Measurements from ENCODE around the gene CDH16. TPM values are rescaled to one million over a fixed set of nuclear protein-coding genes. Genes with fewer than 3 reads are reported as not detected.

CDH16 gene
- polyA plus RNA-seq, 6 donors from 2014 or later, result not detected

DNA sequence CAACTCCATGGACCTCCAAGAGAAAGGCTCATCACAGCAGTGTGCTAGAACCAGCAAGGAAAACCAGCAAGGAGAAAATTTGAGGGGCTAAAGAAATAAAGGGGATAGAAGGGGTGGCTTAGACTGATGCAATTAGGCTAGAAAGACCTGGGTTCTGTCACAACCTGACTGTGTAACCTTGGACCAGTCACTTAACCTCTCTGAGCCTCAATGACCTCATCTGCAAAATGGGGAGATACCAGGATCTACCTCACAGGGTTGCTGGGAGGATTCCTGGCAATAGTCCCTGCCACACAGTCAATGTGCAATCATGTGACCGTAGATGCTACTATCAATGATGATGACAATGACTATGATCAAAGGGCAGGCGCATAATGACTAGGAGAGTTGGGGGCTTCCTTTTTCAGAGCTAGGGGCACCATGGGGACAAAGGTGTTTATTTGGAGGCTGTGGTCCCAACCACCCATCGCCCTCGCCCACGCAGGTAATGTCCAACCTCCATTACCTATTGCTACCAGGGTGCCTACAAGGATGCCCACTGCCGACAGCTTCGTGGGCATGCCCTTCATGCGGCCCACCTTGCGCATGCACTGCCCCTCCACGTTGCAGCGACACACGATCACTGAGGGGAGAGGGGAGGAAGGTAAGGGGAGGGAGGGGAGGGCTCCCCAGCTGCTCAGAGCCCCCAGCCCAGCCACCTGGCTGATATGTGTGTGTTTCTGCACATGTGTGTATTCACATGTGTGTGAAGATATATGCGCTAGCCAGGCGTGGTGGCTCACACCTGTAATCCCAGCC lies 9.7 kb downstream of the CDH16 start:
- ATAC-seq (ENCODE audit: low read depth in 2 of 2), result no peak
- Mint-ChIP-seq H3K36me3 (no peaks in the 10 kb centered on the region), H3K27ac (peak overlapping the region in 2 of 6 donors; percentile 29 to 33), H3K4me3 (no peak overlapping the region), H3K27me3 (peaks cover 0 to 25% (median 15%) of the 10 kb centered on the region in 3 donors), H3K4me1 (peaks cover 0 to 6% (median 0%) of the 10 kb centered on the region in 3 donors), H3K9me3 (peaks cover 0 to 1% (median 0%) of the 10 kb centered on the region in 7 donors)
- no peak for DNase-seq

DNA sequence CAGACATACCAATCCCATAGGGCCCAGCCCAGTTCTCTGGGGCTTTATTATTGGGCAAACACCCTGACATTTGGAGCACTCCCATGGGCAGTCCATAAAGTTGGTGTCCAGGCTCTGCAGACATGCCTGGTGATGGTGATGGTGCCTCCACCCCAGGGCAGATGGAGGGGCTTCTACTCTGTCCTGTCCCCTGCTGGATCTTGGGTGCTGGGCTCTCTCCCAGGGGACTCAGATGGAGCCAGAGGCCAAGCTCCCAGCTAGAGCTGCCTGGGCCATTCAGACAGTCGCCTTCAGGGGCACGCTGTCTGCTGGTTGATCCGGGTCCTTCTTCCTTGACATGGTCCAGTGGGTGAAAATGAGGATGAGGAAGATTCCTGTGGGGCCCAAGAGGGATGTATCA lies 10.6 kb downstream of the CDH16 start:
- H3K36me3 Mint-ChIP-seq, result no peaks in the 10 kb centered on the region
- H3K27ac Mint-ChIP-seq, result no peak overlapping the region
- H3K4me3 Mint-ChIP-seq, result no peak overlapping the region
- H3K4me1 Mint-ChIP-seq, result peaks cover 0 to 6% (median 0%) of the 10 kb centered on the region in 3 donors
- DNase-seq (no peak), ATAC-seq (ENCODE audit: low read depth in 2 of 2) (no peak)
- peaks cover 0 to 17% (median 10%) of the 10 kb centered on the region in 3 donors for H3K27me3 Mint-ChIP-seq
- H3K9me3 Mint-ChIP-seq, result peaks cover 0 to 1% (median 0%) of the 10 kb centered on the region in 7 donors

DNA sequence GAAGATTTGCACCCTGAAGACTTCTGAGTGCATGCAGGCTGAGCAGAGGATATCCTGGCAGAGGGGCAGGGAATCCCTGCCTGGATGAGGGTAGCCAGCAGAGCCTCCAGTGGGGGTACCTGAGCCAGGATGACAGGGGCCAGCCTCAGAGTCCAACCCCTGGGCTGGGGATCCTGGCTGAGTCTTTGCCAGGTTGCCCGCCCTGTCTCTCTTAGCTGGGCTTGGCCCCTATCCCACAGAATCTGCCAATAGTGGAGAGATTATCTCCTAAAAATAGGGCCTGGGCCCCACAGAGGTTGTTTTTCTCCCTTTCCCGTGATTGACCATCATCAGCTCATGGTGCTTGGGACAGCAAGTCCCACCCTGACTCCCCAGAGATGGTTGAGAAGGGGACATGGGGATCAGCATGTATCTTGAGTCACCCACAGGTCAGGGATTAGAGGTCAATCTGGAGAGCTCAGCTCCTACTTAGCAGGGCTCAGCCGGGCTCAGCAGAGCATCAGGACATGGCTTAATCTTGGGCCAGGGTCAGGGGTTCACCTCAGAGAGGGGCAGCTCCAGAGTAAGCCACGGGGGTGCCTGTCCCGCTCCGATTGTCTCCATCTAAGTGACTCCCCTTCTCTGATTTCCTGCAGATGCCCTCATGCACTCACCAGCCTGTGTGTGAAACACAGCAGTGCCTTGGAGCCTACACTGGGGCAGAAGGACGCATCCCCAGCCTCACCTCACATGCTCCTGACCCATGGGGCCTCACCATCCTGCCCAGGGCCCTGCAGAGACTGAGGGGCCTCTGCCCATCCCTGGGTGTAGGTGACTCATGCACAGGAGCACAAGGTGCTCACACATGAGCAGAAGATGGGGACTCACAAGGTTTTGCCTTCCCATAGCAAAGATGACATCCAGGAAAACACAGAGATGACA lies 11.5 kb downstream of the CDH16 start:
- H3K9me3 Mint-ChIP-seq, result peaks cover 0 to 1% (median 0%) of the 10 kb centered on the region in 7 donors
- DNase-seq, result no peak
- H3K27ac Mint-ChIP-seq, result no peak overlapping the region
- peaks cover 0 to 6% (median 0%) of the 10 kb centered on the region in 3 donors for H3K4me1 Mint-ChIP-seq
- H3K36me3 Mint-ChIP-seq, result no peaks in the 10 kb centered on the region
- no peak overlapping the region for H3K4me3 Mint-ChIP-seq
- H3K27me3 Mint-ChIP-seq, result peaks cover 0 to 16% (median 10%) of the 10 kb centered on the region in 3 donors
- ATAC-seq (ENCODE audit: low read depth in 2 of 2), result no peak

DNA sequence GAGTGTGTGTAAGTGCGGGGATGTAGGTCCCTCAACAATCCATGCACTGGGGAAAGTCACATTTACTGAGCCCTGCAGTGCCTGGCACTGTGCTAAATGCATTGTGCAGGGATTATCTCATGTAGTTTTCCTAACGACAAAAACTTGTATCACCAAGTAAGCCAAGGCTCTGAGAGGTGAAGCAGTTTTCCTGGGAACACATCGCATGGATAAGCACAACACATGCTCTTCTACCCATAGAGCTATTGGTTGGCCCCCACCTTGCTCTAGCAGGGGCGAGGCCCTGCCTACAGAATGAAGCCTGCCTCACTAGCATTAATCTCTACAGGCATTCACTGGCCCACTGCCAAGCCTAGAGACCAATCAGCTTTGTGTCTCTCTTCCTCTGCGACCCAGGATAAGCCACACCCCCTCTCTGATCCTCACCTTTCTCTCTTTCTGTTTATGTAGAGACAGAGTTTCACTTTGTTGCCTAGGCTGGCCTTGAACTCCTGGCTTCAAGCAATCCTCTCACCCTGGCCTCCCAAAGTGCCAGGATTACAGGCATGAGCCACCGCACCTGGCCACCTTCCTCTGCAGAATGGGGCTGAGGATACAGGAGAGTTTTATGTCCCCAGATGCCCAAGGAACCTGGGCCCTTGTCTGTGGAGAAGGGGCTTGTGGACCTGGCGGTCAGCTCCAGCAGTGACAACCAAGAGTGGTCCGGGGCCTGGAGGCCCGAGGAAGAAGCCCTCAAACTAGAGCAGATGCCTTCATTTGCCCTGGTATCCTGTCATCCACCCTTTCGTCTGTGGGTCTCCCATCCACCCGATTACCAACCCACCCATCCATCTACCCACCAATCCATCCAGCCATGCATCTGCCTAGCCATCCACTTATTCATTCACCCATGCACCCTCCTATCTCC lies 12.8 kb downstream of the CDH16 start:
- Mint-ChIP-seq H3K9me3 (peaks cover 0 to 1% (median 0%) of the 10 kb centered on the region in 7 donors), H3K36me3 (no peaks in the 10 kb centered on the region), H3K4me1 (peaks cover 0 to 6% (median 0%) of the 10 kb centered on the region in 3 donors), H3K27me3 (peaks cover 0 to 10% (median 9%) of the 10 kb centered on the region in 3 donors), H3K4me3 (no peak overlapping the region), H3K27ac (no peak overlapping the region)
- no peak for DNase-seq
- ATAC-seq (ENCODE audit: low read depth in 2 of 2), result no peak

DNA sequence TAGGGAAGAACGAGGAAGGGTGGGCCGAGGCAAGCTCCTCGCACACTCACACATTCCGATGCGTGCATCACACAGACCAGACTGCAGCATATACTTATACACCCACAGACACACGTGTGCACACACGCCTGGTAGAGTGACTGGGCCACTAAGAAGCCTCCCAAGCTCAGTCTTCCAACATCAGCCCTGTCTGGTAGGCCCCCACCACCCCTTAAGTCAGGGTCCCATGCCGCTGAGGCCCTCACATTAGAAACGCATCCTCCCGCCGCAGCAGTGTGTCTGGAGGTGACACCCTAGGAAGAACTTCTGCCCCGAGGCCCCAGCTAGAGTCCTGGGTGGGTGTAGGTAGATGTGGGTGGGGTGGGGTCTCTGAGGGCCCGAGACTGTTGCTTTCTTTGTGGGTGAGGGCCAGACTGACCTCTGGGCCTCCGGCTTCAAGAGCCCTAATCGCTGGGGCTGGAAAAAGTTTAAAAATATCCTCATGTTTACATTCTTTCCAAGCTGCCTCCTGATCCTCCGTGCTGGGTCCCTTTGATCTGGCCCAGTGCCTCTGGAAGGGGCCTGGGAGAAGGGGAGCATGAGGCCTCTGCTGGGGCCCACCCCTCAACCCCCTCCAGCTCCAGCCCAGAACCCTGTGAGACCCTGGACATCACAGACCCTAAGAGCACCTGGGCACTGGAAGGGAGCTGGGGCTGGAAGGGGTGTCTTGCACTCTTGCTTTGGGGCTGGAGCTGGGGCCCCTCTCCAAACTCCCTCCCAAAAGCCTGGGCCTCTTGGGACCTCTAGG lies 13.6 kb downstream of the CDH16 start:
- Mint-ChIP-seq H3K36me3 (no peaks in the 10 kb centered on the region), H3K4me1 (peaks cover 0 to 6% (median 0%) of the 10 kb centered on the region in 3 donors), H3K27me3 (peaks cover 0 to 12% (median 10%) of the 10 kb centered on the region in 3 donors), H3K9me3 (peaks cover 0 to 1% (median 0%) of the 10 kb centered on the region in 7 donors), H3K4me3 (no peak overlapping the region), H3K27ac (no peak overlapping the region)
- no peak for ATAC-seq (ENCODE audit: low read depth in 2 of 2)
- no peak for DNase-seq

DNA sequence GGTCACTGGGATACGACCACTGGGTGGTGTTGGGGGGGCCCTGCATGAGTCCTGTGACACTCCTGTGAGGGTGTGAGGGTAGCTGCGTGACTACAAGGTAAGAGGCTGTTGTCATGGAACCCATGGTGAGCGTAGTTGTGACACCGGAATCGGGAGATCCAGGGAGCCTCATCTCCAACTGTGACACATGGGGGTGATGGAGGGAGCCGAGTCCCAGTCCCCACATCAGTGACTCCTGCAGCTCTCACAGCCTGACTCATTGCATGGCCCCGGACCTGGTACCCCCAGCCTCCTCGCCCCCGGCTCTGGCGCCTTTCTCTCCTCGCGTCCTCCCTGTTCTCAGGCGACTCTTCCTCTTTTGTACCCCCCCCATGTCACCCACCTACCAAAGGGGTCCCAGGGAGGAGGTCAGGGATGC lies 14.2 kb downstream of the CDH16 start:
- H3K4me3 Mint-ChIP-seq, result no peak overlapping the region
- no peaks in the 10 kb centered on the region for H3K36me3 Mint-ChIP-seq
- H3K9me3 Mint-ChIP-seq, result peaks cover 0 to 1% (median 0%) of the 10 kb centered on the region in 7 donors
- ATAC-seq (ENCODE audit: low read depth in 2 of 2), result no peak
- peaks cover 0 to 6% (median 0%) of the 10 kb centered on the region in 3 donors for H3K4me1 Mint-ChIP-seq
- no peak overlapping the region for H3K27ac Mint-ChIP-seq
- peaks cover 0 to 12% (median 10%) of the 10 kb centered on the region in 3 donors for H3K27me3 Mint-ChIP-seq
- no peak for DNase-seq

DNA sequence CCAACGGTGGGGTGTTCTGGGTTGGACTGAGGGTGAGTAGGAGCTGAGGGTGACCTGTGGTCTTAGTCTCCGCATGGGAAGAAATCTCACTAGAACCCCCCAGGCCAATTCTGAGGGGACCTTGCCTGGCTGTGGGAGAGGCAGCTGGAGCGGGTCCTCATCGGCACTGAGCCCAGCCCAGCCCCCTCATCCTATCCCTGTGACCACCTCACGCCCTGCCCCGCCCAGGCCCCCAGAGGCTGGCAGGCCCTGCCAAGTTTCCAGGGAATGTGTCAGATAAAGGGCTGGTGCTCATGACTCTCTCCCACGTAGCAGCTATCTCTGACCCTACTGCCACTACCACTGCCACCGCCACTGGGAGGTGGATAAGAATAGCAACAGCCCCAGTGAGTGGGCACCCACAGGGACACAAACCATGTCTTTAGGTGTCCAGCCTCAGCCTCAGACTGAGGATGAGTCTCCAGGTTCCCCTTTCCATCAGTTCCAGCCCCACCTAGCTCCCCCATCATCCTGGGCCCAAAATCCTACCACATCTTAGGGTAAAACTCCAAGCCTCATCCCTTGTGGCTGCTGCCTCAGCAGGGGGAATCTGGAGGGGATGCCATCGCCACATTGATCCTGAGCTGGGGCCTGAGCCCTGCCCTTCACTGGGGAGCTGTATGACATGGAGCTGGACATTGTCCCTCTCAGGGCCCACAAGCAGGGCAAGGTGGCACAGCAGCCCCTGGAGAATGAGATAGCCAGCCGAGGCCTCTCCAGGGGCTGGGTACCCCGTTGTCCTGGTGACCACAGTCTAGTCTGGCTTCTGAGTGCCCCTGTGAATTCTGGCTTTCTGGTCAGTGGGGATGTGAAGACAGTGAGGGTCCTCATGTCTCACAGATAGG lies 14.9 kb downstream of the CDH16 start:
- peaks cover 0 to 6% (median 0%) of the 10 kb centered on the region in 3 donors for H3K4me1 Mint-ChIP-seq
- no peak overlapping the region for H3K4me3 Mint-ChIP-seq
- ATAC-seq (ENCODE audit: low read depth in 2 of 2), result no peak
- no peak for DNase-seq
- peaks cover 0 to 12% (median 11%) of the 10 kb centered on the region in 3 donors for H3K27me3 Mint-ChIP-seq
- peaks cover 0 to 1% (median 0%) of the 10 kb centered on the region in 7 donors for H3K9me3 Mint-ChIP-seq
- H3K36me3 Mint-ChIP-seq, result no peaks in the 10 kb centered on the region
- peak overlapping the region in 1 of 6 donors; percentile 39 for H3K27ac Mint-ChIP-seq

DNA sequence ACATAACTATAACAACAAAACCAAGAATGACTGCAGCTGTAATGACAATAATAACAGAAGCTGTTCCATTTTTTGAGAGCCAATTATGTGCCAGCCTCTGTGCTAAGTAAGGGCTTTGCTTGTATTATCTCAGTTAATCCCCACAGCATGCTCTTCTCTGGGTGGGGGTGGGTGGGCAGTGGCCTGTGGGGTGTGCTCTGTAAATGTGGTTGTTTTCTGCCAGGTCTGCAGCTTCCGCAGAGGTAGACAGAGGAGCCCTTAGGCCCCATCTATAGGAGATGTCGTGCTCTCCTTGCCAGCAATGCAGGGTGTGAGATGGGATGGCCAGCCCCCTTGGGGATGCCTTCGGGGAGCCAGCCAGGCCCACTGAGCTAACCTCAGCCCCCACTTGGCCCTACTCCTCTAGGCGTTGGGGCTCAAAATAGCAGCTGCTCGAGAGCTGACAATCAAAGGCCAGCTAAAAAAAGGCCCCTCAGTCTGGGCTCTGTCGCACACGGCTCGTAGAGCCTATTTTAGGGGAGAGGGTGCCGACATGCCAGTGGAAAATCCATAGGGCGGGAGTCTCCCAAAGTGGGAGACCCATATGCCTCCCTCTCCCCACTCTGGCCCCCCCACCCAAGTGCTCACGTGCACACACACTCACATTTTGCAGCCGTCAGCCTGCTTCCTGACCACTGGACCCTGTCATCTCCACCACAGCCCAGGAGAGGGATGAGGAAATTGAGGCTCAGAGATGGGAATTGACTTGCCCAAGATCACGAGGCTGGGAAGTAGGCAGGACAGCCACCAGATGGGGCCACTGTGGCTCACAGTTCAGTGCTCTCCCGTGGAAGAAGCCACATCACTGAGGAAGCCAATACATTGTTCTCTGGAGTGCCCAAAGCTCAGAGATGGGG lies 15.8 kb downstream of the CDH16 start:
- no peak overlapping the region for H3K27ac Mint-ChIP-seq
- peaks cover 0 to 1% (median 0%) of the 10 kb centered on the region in 7 donors for H3K9me3 Mint-ChIP-seq

DNA sequence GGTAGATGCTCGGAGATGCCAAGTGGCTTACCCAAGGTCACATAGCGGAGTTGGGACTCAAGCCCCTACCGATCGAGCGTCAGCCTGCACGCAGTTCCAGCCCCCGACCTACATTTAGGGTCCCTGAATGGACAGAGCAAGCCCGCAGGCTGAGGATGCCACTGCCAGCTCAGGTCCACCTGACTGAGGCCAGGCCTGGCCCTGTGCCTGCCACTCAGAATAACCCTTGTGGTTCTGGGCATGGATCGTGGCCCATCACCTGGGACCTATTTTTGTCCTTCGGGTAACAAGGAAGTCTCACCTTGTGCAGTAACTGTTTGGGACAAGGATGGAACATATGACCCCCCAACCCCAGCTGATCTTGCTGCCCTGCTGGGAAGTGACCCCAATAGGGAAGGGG lies 17.1 kb downstream of the CDH16 start:
- Mint-ChIP-seq H3K36me3 (no peaks in the 10 kb centered on the region), H3K4me1 (peaks cover 0 to 6% (median 0%) of the 10 kb centered on the region in 3 donors), H3K27me3 (peaks cover 0 to 5% (median 5%) of the 10 kb centered on the region in 3 donors), H3K27ac (no peak overlapping the region), H3K9me3 (peaks cover 0 to 1% (median 0%) of the 10 kb centered on the region in 7 donors), H3K4me3 (no peak overlapping the region)
- ATAC-seq (ENCODE audit: low read depth in 2 of 2) (no peak), DNase-seq (no peak)

More for the DNA sequence above, 15.8 kb downstream of the CDH16 start:
- DNase-seq (no peak), ATAC-seq (ENCODE audit: low read depth in 2 of 2) (no peak)
- Mint-ChIP-seq H3K36me3 (no peaks in the 10 kb centered on the region), H3K4me1 (peaks cover 0 to 6% (median 0%) of the 10 kb centered on the region in 3 donors), H3K4me3 (no peak overlapping the region), H3K27me3 (peaks cover 0 to 5% (median 5%) of the 10 kb centered on the region in 3 donors)

DNA sequence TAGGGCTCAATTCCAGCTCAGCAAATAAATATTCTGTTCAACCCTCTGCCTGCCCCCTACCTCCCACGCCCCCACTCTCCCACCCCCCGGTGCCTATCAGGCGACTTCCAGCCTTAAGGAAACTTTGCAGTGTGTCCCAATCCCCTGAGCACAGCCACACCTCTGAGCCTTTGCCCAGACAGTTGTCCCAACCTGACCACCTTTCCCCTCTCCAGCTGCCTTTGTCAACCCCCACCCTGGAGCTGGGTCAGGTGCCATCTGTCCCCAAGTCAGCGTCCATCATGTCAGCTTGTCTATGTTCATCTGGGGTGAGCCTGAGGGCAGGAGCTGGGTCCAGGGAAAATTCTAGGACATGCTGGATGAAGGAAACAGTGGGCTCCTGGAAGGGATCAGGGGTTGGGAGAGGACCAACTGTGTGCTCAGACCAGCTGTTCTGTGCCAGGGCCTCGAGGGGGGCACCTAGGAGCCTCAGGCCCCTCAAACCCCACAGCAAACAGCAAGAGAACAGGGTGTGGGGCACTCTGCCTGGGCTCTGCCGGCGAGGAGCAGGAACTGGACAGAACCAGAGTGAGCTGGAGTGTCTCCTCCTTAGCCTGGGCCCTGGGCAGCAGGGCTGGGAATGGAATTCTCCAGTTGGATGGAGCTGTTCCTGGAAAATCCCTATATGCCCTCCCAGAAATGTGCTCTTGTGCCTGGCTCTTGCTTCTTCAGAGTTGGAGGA lies 17.8 kb downstream of the CDH16 start:
- Mint-ChIP-seq H3K27ac (no peak overlapping the region), H3K36me3 (no peaks in the 10 kb centered on the region), H3K4me1 (peaks cover 0 to 4% (median 0%) of the 10 kb centered on the region in 3 donors), H3K9me3 (no peaks in the 10 kb centered on the region), H3K4me3 (peak overlapping the region in 1 of 8 donors; percentile 68), H3K27me3 (peaks cover 0 to 5% (median 5%) of the 10 kb centered on the region in 3 donors)
- ATAC-seq (ENCODE audit: low read depth in 2 of 2) (no peak), DNase-seq (no peak)

Measured in naive B cell (primary cell).